SK-N-SH treated with all-trans-retinoic acid at 6 μM for 48 hours (cell line): ENCODE measurements around the gene KIRREL3.

ENCODE experiments used
- ATAC-seq: fragments of 200-7000 bp; cut with Tn5 transposase; 3 replicates; pipeline ENCODE4 v1.9.1; 2020; ENCODE audit warnings: mild to moderate bottlenecking, moderate library complexity
- BACH2 ChIP-seq: fragments of 250-450 bp; sonication (Bioruptor Pico); IDR thresholded peaks from 2 replicates; pipeline ENCODE4 v1.9.0; 2021; ENCODE audit warnings: mild to moderate bottlenecking, borderline replicate concordance
- CREB5 ChIP-seq: fragments of 250-450 bp; sonication (Bioruptor Pico); IDR thresholded peaks from 2 replicates; pipeline ENCODE4 v1.5.1; 2020; ENCODE audit warnings: low read depth, mild to moderate bottlenecking, moderate library complexity
- CSDC2 ChIP-seq: fragments of 250-450 bp; sonication (Bioruptor Pico); IDR thresholded peaks from 2 replicates; pipeline ENCODE4 v1.5.0; 2020; ENCODE audit warnings: mild to moderate bottlenecking, moderate library complexity
- CSRNP3 ChIP-seq: fragments of 250-450 bp; sonication (Bioruptor Pico); IDR thresholded peaks from 2 replicates; pipeline ENCODE4 v1.5.1; 2021; ENCODE audit warnings: mild to moderate bottlenecking, moderate library complexity
- ESRRG ChIP-seq: fragments of 250-450 bp; sonication (Bioruptor Pico); IDR thresholded peaks from 2 replicates; pipeline ENCODE4 v1.6.1; 2021; ENCODE audit warnings: mild to moderate bottlenecking
- GLIS3 ChIP-seq: fragments of 250-450 bp; sonication (Bioruptor Pico); IDR thresholded peaks from 2 replicates; pipeline ENCODE4 v1.5.0; 2020; ENCODE audit warnings: mild to moderate bottlenecking, moderate library complexity
- ISL1 ChIP-seq: fragments of 250-450 bp; sonication (Bioruptor Pico); IDR thresholded peaks from 2 replicates; pipeline ENCODE4 v2.1.2; 2022; ENCODE audit warnings: mild to moderate bottlenecking, moderate library complexity
- OSR1 ChIP-seq: fragments of 250-450 bp; sonication (Bioruptor Pico); IDR thresholded peaks from 2 replicates; pipeline ENCODE4 v1.8.0; 2022; ENCODE audit warnings: moderate library complexity, mild to moderate bottlenecking, inconsistent platforms
- PATZ1 ChIP-seq: fragments of 250-450 bp; sonication (Bioruptor Pico); IDR thresholded peaks from 2 replicates; pipeline ENCODE4 v1.8.0; 2020; ENCODE audit warnings: mild to moderate bottlenecking, moderate library complexity, borderline replicate concordance
- POU6F1 ChIP-seq: fragments of 250-450 bp; sonication (Bioruptor Pico); IDR thresholded peaks from 2 replicates; pipeline ENCODE4 v1.8.0; 2021; ENCODE audit warnings: low read depth, mild to moderate bottlenecking, moderate library complexity, borderline replicate concordance
- PPARA ChIP-seq: fragments of 250-450 bp; sonication (Bioruptor Pico); IDR thresholded peaks from 2 replicates; pipeline ENCODE4 v1.5.0; 2020; ENCODE audit warnings: mild to moderate bottlenecking, borderline replicate concordance
- RARB ChIP-seq: fragments of 250-450 bp; sonication (Bioruptor Pico); IDR thresholded peaks from 2 replicates; pipeline ENCODE4 v1.8.0; 2021; ENCODE audit warnings: mild to moderate bottlenecking, moderate library complexity
- SNAI2 ChIP-seq: fragments of 250-450 bp; sonication (Bioruptor Pico); IDR thresholded peaks from 2 replicates; pipeline ENCODE4 v1.5.0; 2020; ENCODE audit warnings: mild to moderate bottlenecking, moderate library complexity
- TCF4 ChIP-seq: fragments of 250-450 bp; sonication (Bioruptor Pico); IDR thresholded peaks from 2 replicates; pipeline ENCODE4 v1.8.0; 2021; ENCODE audit warnings: mild to moderate bottlenecking, moderate library complexity, borderline replicate concordance
- TSHZ2 ChIP-seq: fragments of 250-450 bp; sonication (Bioruptor Pico); IDR thresholded peaks from 2 replicates; pipeline ENCODE4 v1.5.0; 2020; ENCODE audit warnings: mild to moderate bottlenecking, moderate library complexity
- ZC3H10 ChIP-seq: fragments of 250-450 bp; sonication (Bioruptor Pico); IDR thresholded peaks from 2 replicates; pipeline ENCODE4 v1.5.1; 2021; ENCODE audit warnings: mild to moderate bottlenecking, moderate library complexity
- ZFP3 ChIP-seq: fragments of 250-450 bp; sonication (Bioruptor Pico); IDR thresholded peaks from 2 replicates; pipeline ENCODE4 v1.5.0; 2020; ENCODE audit warnings: mild to moderate bottlenecking, moderate library complexity
- ZFP30 ChIP-seq: fragments of 450-650 bp; formaldehyde crosslinking; IDR thresholded peaks from 2 replicates; pipeline ENCODE4 v1.5.0; 2022; ENCODE audit warnings: mild to moderate bottlenecking, moderate library complexity
- ZNF565 ChIP-seq: fragments of 450-650 bp; formaldehyde crosslinking; conservative IDR thresholded peaks from 2 replicates; pipeline ENCODE4 v1.5.0; 2020; ENCODE audit warnings: low read depth, mild to moderate bottlenecking, moderate library complexity
- ZNF8 ChIP-seq: fragments of 450-650 bp; formaldehyde crosslinking; IDR thresholded peaks from 2 replicates; pipeline ENCODE4 v1.5.0; 2020; ENCODE audit warnings: mild to moderate bottlenecking, moderate library complexity

The KIRREL3 gene

GRCh38 chr11:126467046-126467370, 533.6 kb downstream of the KIRREL3 start (continued):
- no peak for TF ChIP-seq OSR1 (CRISPR knock-in tag)
- TF ChIP-seq ZNF8 (CRISPR knock-in tag), result no peak
- no peak for TF ChIP-seq PATZ1 (CRISPR knock-in tag)

- no peak for TF ChIP-seq ZNF565
- no peak for TF ChIP-seq PPARA
- TF ChIP-seq, all 23 proteins: peak for 0
- no peak for ATAC-seq
Measured at GRCh38 chr11:126466236-126467045, 534.1 kb downstream of the KIRREL3 start.

GRCh38 chr11:126465573-126466188, 534.9 kb downstream of the KIRREL3 start:
- no peak for TF ChIP-seq CSRNP3 (CRISPR knock-in tag)
- no peak for TF ChIP-seq CSDC2
- TF ChIP-seq GLIS3 (CRISPR knock-in tag), result no peak
- TF ChIP-seq, all 23 proteins: peak for 0
- ATAC-seq, result peak; percentile 39; the same call in 2 of the 3 replicates

- ATAC-seq, result no peak
- TF ChIP-seq ESRRG (no peak), GLIS3 (CRISPR knock-in tag) (no peak), POU6F1 (CRISPR knock-in tag) (no peak), ZFP3 (no peak), RARB (no peak), ISL1 (CRISPR knock-in tag) (no peak), CSDC2 (no peak), TCF4 (CRISPR knock-in tag) (no peak), CREB5 (no peak), ZC3H10 (no peak), ZNF8 (CRISPR knock-in tag) (no peak), ZFP30 (CRISPR knock-in tag) (no peak), OSR1 (CRISPR knock-in tag) (no peak), BACH2 (CRISPR knock-in tag) (no peak), SNAI2 (CRISPR knock-in tag) (no peak), PPARA (no peak), ZNF565 (no peak), TSHZ2 (no peak)
Measured at GRCh38 chr11:126464796-126465195, 535.8 kb downstream of the KIRREL3 start.
